Measurements from ENCODE around the gene USP20. TPM values are rescaled to one million over a fixed set of nuclear protein-coding genes. Genes with fewer than 3 reads are reported as not detected.

Gene USP20
- total RNA-seq, 1 experiment from 2014 or later, result 14.4 TPM

- Histone ChIP-seq H3K4me1 (ENCODE audit: control insufficient read depth, insufficient read depth, low read length) (no peaks in the 10 kb centered on the region), H3K36me3 (ENCODE audit: control insufficient read depth, insufficient read depth, low read length) (peaks cover 3% of the 10 kb centered on the region; the same call in 1 of the 2 replicates), H3K4me3 (ENCODE audit: low read depth in 2 of 2, low read length in 2 of 2) (no peak overlapping the region), H3K27me3 (ENCODE audit: control insufficient read depth, insufficient read depth, low read length) (no peaks in the 10 kb centered on the region), H3K9me3 (ENCODE audit: control insufficient read depth, insufficient read depth, low read depth, low read length) (no peaks in the 10 kb centered on the region), H3K27ac (ENCODE audit: low read length) (no peak overlapping the region)
- no TSS peak for BruUV-seq (replicated peaks)
- ChIA-PET POLR2A (no interaction called here), CTCF (interaction anchor here (0.6 kb wide), 2 partner anchors 36 to 380 kb away, joined by 4 to 9 read pairs; no protein-coding TSS in a partner anchor)
- in situ Hi-C loops (cut with HindIII; ENCODE audit: low pct_unique_long_range_greater_than_20kb, low sequenced_read_pairs), result no loop called here
- DNase-seq (ENCODE audit: low read depth, low spot score) (no peak), ATAC-seq (no peak)
- intact Hi-C loops (cut with micrococcal nuclease; ENCODE audit: unreplicated experiment), result no loop called here
- no peak for TF ChIP-seq TCF7L2 (IDR thresholded peaks at IDR 0.05; ENCODE audit: low read depth, low read length)
- no peak for TF ChIP-seq POLR2AphosphoS5 (IDR thresholded peaks at IDR 0.05; ENCODE audit: low read depth, low read length)
- no peak for TF ChIP-seq SIN3A (IDR thresholded peaks at IDR 0.05; ENCODE audit: borderline replicate concordance, insufficient read depth, low read depth, low read length)
- TF ChIP-seq REST (IDR thresholded peaks at IDR 0.05; ENCODE audit: insufficient read depth in 1 of 2, low read depth in 2 of 2, low read length in 1 of 2), result no peak
- TF ChIP-seq CTCF (IDR thresholded peaks at IDR 0.05), result no peak
Measured at GRCh38 chr9:129828051-129828450, 7.2 kb upstream of the USP20 start.

- CTCF ChIA-PET, result interaction anchor here (0.5 to 0.6 kb wide), 2 partner anchors 242 to 381 kb away, joined by 7 to 9 read pairs; no protein-coding TSS in a partner anchor
- TF ChIP-seq CTCF (IDR thresholded peaks at IDR 0.05) (no peak), TCF7L2 (IDR thresholded peaks at IDR 0.05; ENCODE audit: low read depth, low read length) (no peak), SIN3A (IDR thresholded peaks at IDR 0.05; ENCODE audit: borderline replicate concordance, insufficient read depth, low read depth, low read length) (no peak), REST (IDR thresholded peaks at IDR 0.05; ENCODE audit: insufficient read depth in 1 of 2, low read depth in 2 of 2, low read length in 1 of 2) (no peak), POLR2AphosphoS5 (IDR thresholded peaks at IDR 0.05; ENCODE audit: low read depth, low read length) (no peak)
- POLR2A ChIA-PET, result no interaction called here
- Histone ChIP-seq H3K4me1 (ENCODE audit: control insufficient read depth, insufficient read depth, low read length) (peaks cover 6% of the 10 kb centered on the region; the same call in 1 of the 2 replicates), H3K9me3 (ENCODE audit: control insufficient read depth, insufficient read depth, low read depth, low read length) (no peaks in the 10 kb centered on the region), H3K27ac (ENCODE audit: low read length) (no peak overlapping the region), H3K36me3 (ENCODE audit: control insufficient read depth, insufficient read depth, low read length) (peaks cover 3% of the 10 kb centered on the region; the same call in 1 of the 2 replicates), H3K4me3 (ENCODE audit: low read depth in 2 of 2, low read length in 2 of 2) (no peak overlapping the region), H3K27me3 (ENCODE audit: control insufficient read depth, insufficient read depth, low read length) (no peaks in the 10 kb centered on the region)
- no TSS peak for BruUV-seq (replicated peaks)
- intact Hi-C loops (cut with micrococcal nuclease; ENCODE audit: unreplicated experiment) (no loop called here), in situ Hi-C loops (cut with HindIII; ENCODE audit: low pct_unique_long_range_greater_than_20kb, low sequenced_read_pairs) (no loop called here)
- DNase-seq (ENCODE audit: low read depth, low spot score) (no peak), ATAC-seq (no peak)
Measured at GRCh38 chr9:129828969-129829368, 6.3 kb upstream of the USP20 start.
